Measurements from ENCODE around the gene UCHL1.

Gene UCHL1

GRCh38 chr4:41217020-41217333 lies 39.8 kb upstream of the UCHL1 start:
- Histone ChIP-seq H3K27me3 (ENCODE audit: insufficient read depth, low read length) (no peaks in the 10 kb centered on the region; the same call in 1 of the 2 replicates), H3K9me2 (ENCODE audit: low read depth, low read length) (no peaks in the 10 kb centered on the region), H3K4me1 (ENCODE audit: insufficient read depth, low read length, severe bottlenecking) (peaks cover 32% of the 10 kb centered on the region), H3K9me3 (ENCODE audit: low read length) (no peaks in the 10 kb centered on the region), H3K27ac (ENCODE audit: low read depth, low read length, poor library complexity, severe bottlenecking) (no peak overlapping the region), H4K20me1 (ENCODE audit: insufficient read depth, low read length) (no peaks in the 10 kb centered on the region), H2AFZ (ENCODE audit: low read length) (no peak overlapping the region), H3K9ac (ENCODE audit: low read length) (peak overlapping the region; percentile 71; the same call in 1 of the 2 replicates), H3K36me3 (ENCODE audit: insufficient read depth, low read length) (no peaks in the 10 kb centered on the region), H3K4me3 (ENCODE audit: low read depth, low read length, poor library complexity, severe bottlenecking) (peak overlapping the region; percentile 67), H3K4me2 (ENCODE audit: low read length) (peak overlapping the region; percentile 78), H3K79me2 (ENCODE audit: insufficient read depth, low read length) (no peaks in the 10 kb centered on the region), H3F3A (ENCODE audit: insufficient read depth, low read length) (no peaks in the 10 kb centered on the region)
- TF ChIP-seq CTCF (IDR thresholded peaks at IDR 0.05; ENCODE audit: low read length) (no peak), EZH2 (IDR thresholded peaks at IDR 0.05; ENCODE audit: borderline replicate concordance, low read length) (no peak)

GRCh38 chr4:41217374-41217773 lies 39.4 kb upstream of the UCHL1 start:
- Histone ChIP-seq H3K9me3 (ENCODE audit: low read length) (no peaks in the 10 kb centered on the region), H3K9me2 (ENCODE audit: low read depth, low read length) (no peaks in the 10 kb centered on the region), H3K36me3 (ENCODE audit: insufficient read depth, low read length) (no peaks in the 10 kb centered on the region), H3F3A (ENCODE audit: insufficient read depth, low read length) (no peaks in the 10 kb centered on the region), H2AFZ (ENCODE audit: low read length) (no peak overlapping the region), H3K27ac (ENCODE audit: low read depth, low read length, poor library complexity, severe bottlenecking) (no peak overlapping the region), H3K27me3 (ENCODE audit: insufficient read depth, low read length) (no peaks in the 10 kb centered on the region; the same call in 1 of the 2 replicates), H3K4me1 (ENCODE audit: insufficient read depth, low read length, severe bottlenecking) (peaks cover 32% of the 10 kb centered on the region), H3K79me2 (ENCODE audit: insufficient read depth, low read length) (no peaks in the 10 kb centered on the region), H3K4me2 (ENCODE audit: low read length) (no peak overlapping the region), H3K9ac (ENCODE audit: low read length) (no peak overlapping the region), H4K20me1 (ENCODE audit: insufficient read depth, low read length) (no peaks in the 10 kb centered on the region), H3K4me3 (ENCODE audit: low read depth, low read length, poor library complexity, severe bottlenecking) (no peak overlapping the region)
- no peak for TF ChIP-seq EZH2 (IDR thresholded peaks at IDR 0.05; ENCODE audit: borderline replicate concordance, low read length)
- TF ChIP-seq CTCF (IDR thresholded peaks at IDR 0.05; ENCODE audit: low read length) = no peak

- Histone ChIP-seq H2AFZ (ENCODE audit: low read length) (no peak overlapping the region), H3K4me1 (ENCODE audit: insufficient read depth, low read length, severe bottlenecking) (peaks cover 24% of the 10 kb centered on the region), H3K9ac (ENCODE audit: low read length) (no peak overlapping the region), H3K9me2 (ENCODE audit: low read depth, low read length) (no peaks in the 10 kb centered on the region), H3K9me3 (ENCODE audit: low read length) (no peaks in the 10 kb centered on the region), H3K4me2 (ENCODE audit: low read length) (no peak overlapping the region), H3K4me3 (ENCODE audit: low read depth, low read length, poor library complexity, severe bottlenecking) (no peak overlapping the region), H3K79me2 (ENCODE audit: insufficient read depth, low read length) (no peaks in the 10 kb centered on the region), H3K36me3 (ENCODE audit: insufficient read depth, low read length) (no peaks in the 10 kb centered on the region), H3K27ac (ENCODE audit: low read depth, low read length, poor library complexity, severe bottlenecking) (no peak overlapping the region), H4K20me1 (ENCODE audit: insufficient read depth, low read length) (no peaks in the 10 kb centered on the region), H3K27me3 (ENCODE audit: insufficient read depth, low read length) (no peaks in the 10 kb centered on the region; the same call in 1 of the 2 replicates), H3F3A (ENCODE audit: insufficient read depth, low read length) (no peaks in the 10 kb centered on the region)
- no peak for TF ChIP-seq CTCF (IDR thresholded peaks at IDR 0.05; ENCODE audit: low read length)
- no peak for TF ChIP-seq EZH2 (IDR thresholded peaks at IDR 0.05; ENCODE audit: borderline replicate concordance, low read length)
Measured at GRCh38 chr4:41218703-41219102, 38.0 kb upstream of the UCHL1 start.
